K562 (cell line): ENCODE data around the gene SHISAL2B. TPM values are rescaled to one million over a fixed set of nuclear protein-coding genes. Genes with fewer than 3 reads are reported as not detected.

Experiments used
- ATAC-seq: fragments of 200-7000 bp; cut with Tn5 transposase; 3 replicates; pipeline ENCODE4 v1.9.1; 2020; ENCODE audit warnings: moderate library complexity
- BruUV-seq: library from RNA; stranded (reverse); fragments of 400-500 nt; replicated peaks from 2 replicates; lab custom pipeline; 2021; lab: Mats Ljungman, UMichigan
- CTCF ChIA-PET: fragments of 300-600 bp; formaldehyde crosslinking; extraction: SDS; loops from one replicate; lab custom pipeline; 2021; ENCODE audit warnings: low intra/inter-chr PET ratio; lab: Yijun Ruan, JAX
- POLR2A ChIA-PET: fragments of 300-600, 350-650 bp; sonication (Branson Sonifier 250); formaldehyde crosslinking; extraction: SDS; loops from one replicate; lab custom pipeline; 2021; ENCODE audit warnings: antibody characterized with exemption, inconsistent platforms; lab: Yijun Ruan, JAX
- DNase-seq, 4 experiments: peaks; one replicate each; pipeline versions ENCODE4 v3.0.0 to v3.0.0-alpha.2; 2011 to 2018; ENCODE audit warnings: low spot score in 3 of 4, mixed read lengths in 3 of 4; ENCODE audit errors: extremely low read depth in 1 of 4
- FAIRE-seq: peaks from 2 replicates; lab custom pipeline; 2011; peaks lifted over from hg19 to GRCh38; lab: Jason Lieb, UNC
- H2AFZ ChIP-seq: 2 replicates; pipeline ENCODE4 v1.6.0; 2011; ENCODE audit warnings: low read depth, low read length, control low read depth, inconsistent platforms
- H3K27ac ChIP-seq: fragments of 200-600 bp; 3 replicates; pipeline ENCODE4 v1.8.0; 2011; ENCODE audit warnings: low read depth, mild to moderate bottlenecking, control low read depth, inconsistent platforms, low read length, moderate library complexity, mixed read lengths; ENCODE audit errors: extremely low read depth
- H3K27me3 ChIP-seq, 2 experiments: fragments of 300-600 bp in 1 of 2; 2 replicates in 1 of 2; 3 replicates in 1 of 2; pipeline versions ENCODE4 v1.6.0 to v1.8.0; 2011; ENCODE audit warnings: inconsistent platforms in 2 of 2, low read length in 2 of 2, mild to moderate bottlenecking in 1 of 2, mixed read lengths in 1 of 2, moderate library complexity in 1 of 2; ENCODE audit not compliant: control insufficient read depth in 2 of 2, insufficient read depth in 2 of 2
- H3K36me3 ChIP-seq: fragments of 300-600 bp; 3 replicates; pipeline ENCODE4 v1.8.0; 2011; ENCODE audit warnings: mild to moderate bottlenecking, low read length, inconsistent platforms; ENCODE audit not compliant: control insufficient read depth, insufficient read depth
- H3K4me1 ChIP-seq, 2 experiments: fragments of 200-600 bp in 1 of 2; replicated peaks in 1 of 2; 2 replicates in 1 of 2; 3 replicates in 1 of 2; pipeline versions ENCODE4 v1.5.1 to v1.8.0; 2011; ENCODE audit warnings: inconsistent platforms in 2 of 2, low read length in 2 of 2, mild to moderate bottlenecking in 1 of 2, mixed read lengths in 1 of 2, moderate library complexity in 1 of 2; ENCODE audit not compliant: control insufficient read depth in 2 of 2, insufficient read depth in 2 of 2
- H3K4me2 ChIP-seq: 2 replicates; pipeline ENCODE4 v1.6.1; 2011; ENCODE audit warnings: low read length, control low read depth, inconsistent platforms, mixed read lengths; ENCODE audit not compliant: insufficient read depth
- H3K4me3 ChIP-seq: fragments of 200-600 bp; sonication (generic), shearing (Covaris generic); 2 replicates; pipeline ENCODE4 v1.5.1; 2016; ENCODE audit warnings: control low read depth, inconsistent platforms
- H3K79me2 ChIP-seq: fragments of 200-600 bp; 3 replicates; pipeline ENCODE4 v1.8.0; 2011; ENCODE audit warnings: low read length, inconsistent platforms; ENCODE audit not compliant: control insufficient read depth, insufficient read depth
- H3K9ac ChIP-seq, 2 experiments: 2 replicates each; pipeline versions ENCODE4 v1.6.0 to v1.6.1; 2011; ENCODE audit warnings: low read depth in 2 of 2, low read length in 2 of 2, control low read depth in 1 of 2, inconsistent platforms in 1 of 2, mild to moderate bottlenecking in 1 of 2, mixed read lengths in 1 of 2; ENCODE audit not compliant: insufficient read depth in 1 of 2
- H3K9me1 ChIP-seq: one replicate; pipeline ENCODE4 v1.6.0; 2011; ENCODE audit warnings: inconsistent platforms, mild to moderate bottlenecking, low read length, moderate library complexity; ENCODE audit not compliant: control insufficient read depth, insufficient read depth
- H3K9me3 ChIP-seq: replicated peaks from 2 replicates; pipeline ENCODE4 v1.5.1; 2011; ENCODE audit warnings: low read depth, low read length, inconsistent platforms; ENCODE audit not compliant: control insufficient read depth, insufficient read depth
- H4K20me1 ChIP-seq: replicated peaks from 2 replicates; pipeline ENCODE4 v1.6.1; 2011; ENCODE audit warnings: low read length, inconsistent platforms, mixed read lengths; ENCODE audit not compliant: control insufficient read depth, insufficient read depth
- EHMT2 ChIP-seq: fragments of 450-650 bp; IDR thresholded peaks from 2 replicates; pipeline ENCODE4 v1.6.1; 2018; ENCODE audit warnings: antibody characterized with exemption
- KDM2B ChIP-seq: fragments of 250-450 bp; sonication (Bioruptor Pico); IDR thresholded peaks from 2 replicates; pipeline ENCODE4 v1.8.0; 2021; ENCODE audit warnings: mild to moderate bottlenecking, moderate library complexity
- NR4A1 ChIP-seq, 2 experiments: fragments of 250-450 bp in 1 of 2; fragments of 450-650 bp in 1 of 2; sonication (Bioruptor Pico) in 1 of 2; IDR thresholded peaks; 2 replicates each; pipeline versions ENCODE4 v1.4.0 to v1.6.1; 2016 to 2020; ENCODE audit warnings: mild to moderate bottlenecking in 2 of 2, missing compliant biosample characterization in 1 of 2, missing genetic modification characterization in 1 of 2, moderate library complexity in 1 of 2
- PML ChIP-seq: IDR thresholded peaks from 2 replicates; pipeline ENCODE4 v1.6.1; 2012; ENCODE audit warnings: low read length, inconsistent platforms
- RBM15 ChIP-seq: fragments of 200-400 bp; formaldehyde crosslinking; IDR thresholded peaks from 2 replicates; pipeline ENCODE4 v1.6.1; 2018; ENCODE audit warnings: mild to moderate bottlenecking, low read length, moderate library complexity; ENCODE audit not compliant: insufficient read depth
- RUNX1 ChIP-seq: sonication (generic); IDR thresholded peaks from 2 replicates; pipeline ENCODE4 v1.6.1; 2016; ENCODE audit warnings: antibody characterized with exemption, low read depth
- ZNF253 ChIP-seq: fragments of 250-450 bp; sonication (Bioruptor Pico); conservative IDR thresholded peaks from 2 replicates; pipeline ENCODE4 v1.6.1; 2021; ENCODE audit warnings: mild to moderate bottlenecking
- ZNF282 ChIP-seq: sonication (generic); formaldehyde crosslinking; IDR thresholded peaks from 2 replicates; pipeline ENCODE4 v1.8.1; 2023; ENCODE audit warnings: missing genetic modification reagents
- ZNF589 ChIP-seq: fragments of 200-800 bp; sonication (Bioruptor generic); IDR thresholded peaks from 2 replicates; pipeline ENCODE4 v1.6.1; 2016; ENCODE audit warnings: low read depth, missing genetic modification characterization, missing compliant biosample characterization
- ZNF717 ChIP-seq: fragments of 250-450 bp; sonication (Bioruptor Pico); IDR thresholded peaks from 2 replicates; pipeline ENCODE4 v1.5.0; 2021
- ZSCAN32 ChIP-seq: fragments of 450-650 bp; formaldehyde crosslinking; IDR thresholded peaks from 2 replicates; pipeline ENCODE4 v1.4.0; 2020; ENCODE audit warnings: mild to moderate bottlenecking, moderate library complexity
- WGBS: fragments of 100-300 bp; shearing (Covaris generic); methylation state at CpG from one replicate; pipeline ENCODE4 v1.1.6; 2016; ENCODE audit warnings: low coverage, mixed read lengths; ENCODE audit not compliant: insufficient coverage; ENCODE audit errors: missing lambda C conversion rate; 5-methylcytosine and 5-hydroxymethylcytosine counted together
- in situ Hi-C: fragments of 300-500 bp; cut with MboI; formaldehyde crosslinking; loops from 4 replicates; pipeline ENCODE4 v1.15.0; 2018; ENCODE audit warnings: inconsistent platforms, mixed read lengths
- intact Hi-C: fragments of 100-400 bp; cut with micrococcal nuclease; formaldehyde crosslinking; loops from 2 replicates; pipeline ENCODE4 v1.14.2; 2022
- polyA plus RNA-seq, 8 experiments: library from polyadenylated mRNA; depleted of rRNA in 4 of 8; stranded (reverse) in 5 of 8; unstranded in 3 of 8; fragments of >200 nt; fragmentation: Nextera tagmentation in 2 of 8; fragmentation: Illumina TruSeq in 1 of 8; extraction: Ambion mirVana in 2 of 8; extraction: Trizol in 1 of 8; gene quantifications; 2 replicates each; pipeline versions ENCODE4 v1.2.1 to v1.2.3, GENCODE V29; 2011 to 2014; ENCODE audit warnings: inconsistent platforms in 1 of 8, missing spikeins in 1 of 8
- total RNA-seq, 7 experiments: library from RNA; depleted of rRNA in 6 of 7; stranded (reverse); fragments of >200 nt in 6 of 7; fragmentation: Illumina TruSeq in 2 of 7; extraction: Trizol in 2 of 7; gene quantifications; 2 replicates each; pipeline versions ENCODE4 v1.2.1 to v1.2.3, GENCODE V29; 2011 to 2021; ENCODE audit warnings: low replicate concordance in 1 of 7

The SHISAL2B gene
- total and polyA plus RNA-seq, 9 of the 15 experiments (the other 6 are each of a cell fraction or from before 2014, with no cell fraction given): not detected

DNA sequence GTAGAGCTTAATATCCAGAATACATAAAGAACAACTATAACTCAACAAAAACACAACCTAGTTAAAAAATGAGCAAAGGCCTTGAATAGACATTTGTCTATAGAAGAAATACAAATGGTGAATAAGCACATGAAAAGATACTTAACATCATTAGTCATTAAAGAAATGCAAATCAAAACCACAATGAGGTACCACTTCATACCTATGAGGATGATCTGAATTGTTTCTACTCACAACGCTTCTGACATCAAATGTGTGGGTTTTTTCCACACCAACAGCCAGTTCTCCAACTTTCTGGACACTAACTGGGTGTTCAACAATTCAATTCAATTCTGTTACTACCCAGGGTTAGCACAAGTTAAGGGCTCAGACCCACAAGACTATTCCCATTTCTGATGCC lies 56.1 kb downstream of the SHISAL2B start:
- TF ChIP-seq PML (no peak), RBM15 (no peak)
- in situ Hi-C loops: no loop called here
- H3K36me3 ChIP-seq: peaks cover 9% of the 10 kb centered on the region; the same call in 2 of the 3 replicates
- H2AFZ ChIP-seq: no peak overlapping the region
- CTCF ChIA-PET: no interaction called here
- POLR2A ChIA-PET: no interaction called here
- no peaks in the 10 kb centered on the region for H3K9me1 ChIP-seq
- no peaks in the 10 kb centered on the region for H3K4me1 ChIP-seq
- H3K9me3 ChIP-seq: no peaks in the 10 kb centered on the region
- FAIRE-seq (no peak), ATAC-seq (no peak), DNase-seq (no peak)
- no peak overlapping the region for H3K4me3 ChIP-seq
- WGBS: 100% methylated on average over 1 of the region's 1 CpG
- BruUV-seq: no TSS peak
- no peak overlapping the region for H3K9ac ChIP-seq
- no peak overlapping the region for H3K4me2 ChIP-seq
- no peaks in the 10 kb centered on the region for H4K20me1 ChIP-seq
- H3K27me3 ChIP-seq: no peaks in the 10 kb centered on the region
- intact Hi-C loops: no loop called here
- H3K79me2 ChIP-seq: no peaks in the 10 kb centered on the region
- H3K27ac ChIP-seq: no peak overlapping the region

DNA sequence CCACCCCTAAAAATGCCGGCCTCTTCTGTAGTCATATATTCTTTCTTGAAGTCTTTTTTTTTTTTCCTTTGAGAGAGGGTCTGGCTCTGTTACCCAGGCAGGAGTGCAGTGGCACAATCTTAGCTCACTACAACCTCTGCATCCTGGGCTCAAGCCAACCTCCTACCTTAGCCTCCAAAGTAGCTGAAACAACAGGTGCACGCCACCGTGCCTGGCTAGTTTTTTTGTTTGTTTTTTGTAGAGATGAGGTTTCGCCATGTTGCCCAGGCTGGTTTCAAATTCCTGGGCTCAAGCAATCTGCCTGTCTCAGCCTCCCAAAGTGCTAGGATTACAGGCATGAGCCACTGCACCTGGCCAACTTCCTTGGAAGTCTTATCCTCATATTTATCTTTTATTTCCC lies 59.1 kb downstream of the SHISAL2B start:
- no TSS peak for BruUV-seq
- no peak for FAIRE-seq

More for the DNA sequence above, 59.1 kb downstream of the SHISAL2B start:
- no peaks in the 10 kb centered on the region for H3K9me1 ChIP-seq
- H3K36me3 ChIP-seq: peaks cover 21% of the 10 kb centered on the region
- H3K4me3 ChIP-seq: no peak overlapping the region
- H3K9ac ChIP-seq: no peak overlapping the region
- no peak for DNase-seq
- H3K79me2 ChIP-seq: no peaks in the 10 kb centered on the region
- TF ChIP-seq ZNF253 (CRISPR knock-in tag) (no peak), ZNF717 (CRISPR knock-in tag) (no peak), EHMT2 (no peak), ZNF589 (CRISPR knock-in tag) (no peak), KDM2B (CRISPR knock-in tag) (no peak), NR4A1 (CRISPR knock-in tag; IDR thresholded peaks at IDR 0.05) (no peak), NR4A1 (tag; IDR thresholded peaks at IDR 0.05) (no peak), ZSCAN32 (CRISPR knock-in tag) (no peak), RUNX1 (no peak), ZNF282 (no peak)
- H2AFZ ChIP-seq: no peak overlapping the region
- H3K9me3 ChIP-seq: no peaks in the 10 kb centered on the region
- H3K4me2 ChIP-seq: no peak overlapping the region
- intact Hi-C loops (no loop called here), in situ Hi-C loops (no loop called here)
- POLR2A ChIA-PET: interaction anchor here (0.6 kb wide), 1 partner anchor 706 kb away, joined by 4 read pairs; no protein-coding TSS in a partner anchor
- 91% methylated on average over 4 of the region's 4 CpGs for WGBS
- no peak for ATAC-seq
- CTCF ChIA-PET: no interaction called here
- H3K4me1 ChIP-seq: no peaks in the 10 kb centered on the region
- no peaks in the 10 kb centered on the region for H3K27me3 ChIP-seq
- no peaks in the 10 kb centered on the region for H4K20me1 ChIP-seq
- H3K27ac ChIP-seq: no peak overlapping the region
